Right lobe of liver (tissue), 6 donors: ENCODE data around the gene MTA1. TPM values are rescaled to one million over a fixed set of nuclear protein-coding genes. Genes with fewer than 3 reads are reported as not detected.

Experiments
- ATAC-seq, 4 donors: fragments of 200-7000 bp; cut with Tn5 transposase; one replicate each; pipeline ENCODE4 v1.9.1; 2020; ENCODE audit warnings: mild to moderate bottlenecking in 4 of 4, moderate library complexity in 4 of 4
- DNase-seq, 3 donors: peaks; one replicate each; pipeline ENCODE4 v3.0.0-alpha.2; 2020
- H3K27ac ChIP-seq, 3 donors: fragments of 200-600 bp; one replicate each; pipeline ENCODE4 v1.8.0; 2022
- H3K27me3 ChIP-seq, 2 donors: fragments of 200-600 bp; one replicate each; pipeline ENCODE4 v1.8.0; 2022
- H3K36me3 ChIP-seq, 4 donors: fragments of 200-600 bp; sonication (generic) in 1 of 4; one replicate each; pipeline versions ENCODE4 v1.5.1 to v1.8.0; 2017 to 2022; ENCODE audit warnings: control low read depth in 1 of 4
- H3K4me1 ChIP-seq, 4 donors: fragments of 200-600 bp; sonication (generic) in 1 of 4; one replicate each; pipeline versions ENCODE4 v1.5.1 to v1.8.0; 2017 to 2022; ENCODE audit warnings: control low read depth in 1 of 4
- H3K4me3 ChIP-seq, 3 donors: fragments of 200-600 bp; one replicate each; pipeline ENCODE4 v1.8.0; 2022
- H3K9me3 ChIP-seq, 4 donors: fragments of 200-600 bp; sonication (generic) in 1 of 4; one replicate each; pipeline versions ENCODE4 v1.5.1 to v1.8.0; 2017 to 2022; ENCODE audit warnings: control low read depth in 1 of 4
- POLR2A ChIP-seq: fragments of 450-650 bp; IDR thresholded peaks from one replicate; pipeline ENCODE4 v1.6.1; 2017; ENCODE audit warnings: antibody characterized with exemption, mild to moderate bottlenecking
- WGBS: methylation state at CpG from one replicate; pipeline ENCODE4 v1.1.6; 2018; ENCODE audit warnings: low coverage, low lambda C conversion rate; ENCODE audit not compliant: insufficient coverage; ENCODE audit errors: missing lambda C conversion rate; 5-methylcytosine and 5-hydroxymethylcytosine counted together
- intact Hi-C, 2 donors: fragments of 100-400 bp; cut with DNase I; formaldehyde crosslinking; loops; one replicate each; pipeline versions ENCODE4 v1.11.2 to v1.14.1; 2022
- total RNA-seq, 6 experiments: library from RNA; depleted of rRNA in 2 of 6; stranded (reverse); fragments of >200 nt in 2 of 6; fragmentation: NEBNext Ultra II Directional in 3 of 6; extraction: Animal tissue kit (Norgen Biotek cat#: 25700) in 3 of 6; gene quantifications; one replicate each; pipeline versions ENCODE4 v1.1.0 to v1.2.4, GENCODE V29; 2016 to 2023
- TF ChIP-seq, protein P1 (sequence below), 4 donors: fragments of 200-600 bp in 3 of 4; fragments of 450-650 bp in 1 of 4; IDR thresholded peaks; one replicate each; pipeline versions ENCODE4 v1.5.1 to v1.8.0; 2016 to 2022; ENCODE audit warnings: antibody characterized with exemption in 4 of 4, mild to moderate bottlenecking in 2 of 4
- donor health status: DM: no; HTN: yes; CAD: no.
- donor health status: DM: no; HTN: no; CAD: no.
- donor health status: DM: no; HTN: no; CAD: no.
- donor health status: DM: no; HTN: yes; CAD: no.
- donor health status: DM: no; HTN: yes; CAD: no.

The MTA1 gene
- total RNA-seq, 6 experiments from 2014 or later = 18.6 to 45.1 (median 29.2) TPM

GRCh38 chr14:105421723-105422615 lies 2.3 kb downstream of the MTA1 start:
- Histone ChIP-seq H3K4me1 (peaks cover 0 to 23% (median 3%) of the 10 kb centered on the region in 4 donors), H3K9me3 (no peaks in the 10 kb centered on the region), H3K4me3 (no peak overlapping the region), H3K27me3 (no peaks in the 10 kb centered on the region), H3K36me3 (no peaks in the 10 kb centered on the region), H3K27ac (peak overlapping the region in 1 of 3 donors; percentile 29)
- 67% methylated on average over 2 of the region's 32 CpGs for WGBS
- DNase-seq (no peak), ATAC-seq (no peak)
- intact Hi-C loops = no loop called here
- TF ChIP-seq, protein P1, sequence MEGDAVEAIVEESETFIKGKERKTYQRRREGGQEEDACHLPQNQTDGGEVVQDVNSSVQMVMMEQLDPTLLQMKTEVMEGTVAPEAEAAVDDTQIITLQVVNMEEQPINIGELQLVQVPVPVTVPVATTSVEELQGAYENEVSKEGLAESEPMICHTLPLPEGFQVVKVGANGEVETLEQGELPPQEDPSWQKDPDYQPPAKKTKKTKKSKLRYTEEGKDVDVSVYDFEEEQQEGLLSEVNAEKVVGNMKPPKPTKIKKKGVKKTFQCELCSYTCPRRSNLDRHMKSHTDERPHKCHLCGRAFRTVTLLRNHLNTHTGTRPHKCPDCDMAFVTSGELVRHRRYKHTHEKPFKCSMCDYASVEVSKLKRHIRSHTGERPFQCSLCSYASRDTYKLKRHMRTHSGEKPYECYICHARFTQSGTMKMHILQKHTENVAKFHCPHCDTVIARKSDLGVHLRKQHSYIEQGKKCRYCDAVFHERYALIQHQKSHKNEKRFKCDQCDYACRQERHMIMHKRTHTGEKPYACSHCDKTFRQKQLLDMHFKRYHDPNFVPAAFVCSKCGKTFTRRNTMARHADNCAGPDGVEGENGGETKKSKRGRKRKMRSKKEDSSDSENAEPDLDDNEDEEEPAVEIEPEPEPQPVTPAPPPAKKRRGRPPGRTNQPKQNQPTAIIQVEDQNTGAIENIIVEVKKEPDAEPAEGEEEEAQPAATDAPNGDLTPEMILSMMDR (IDR thresholded peaks at IDR 0.05) = no peak
- TF ChIP-seq POLR2A = no peak

- peak in 2 of 4 donors; percentile 15 to 63 for ATAC-seq
- TF ChIP-seq, protein P1 (IDR thresholded peaks at IDR 0.05) = no peak
- TF ChIP-seq POLR2A = no peak
- DNase-seq = no peak
- H3K27ac ChIP-seq = peak overlapping the region in 1 of 3 donors; percentile 29
- WGBS = 65% methylated on average over 20 of the region's 21 CpGs
- H3K9me3 ChIP-seq = no peaks in the 10 kb centered on the region
- no peaks in the 10 kb centered on the region for H3K27me3 ChIP-seq
- peaks cover 0 to 23% (median 3%) of the 10 kb centered on the region in 4 donors for H3K4me1 ChIP-seq
- H3K36me3 ChIP-seq = no peaks in the 10 kb centered on the region
- no peak overlapping the region for H3K4me3 ChIP-seq
- intact Hi-C loops = no loop called here
Observed at GRCh38 chr14:105422695-105423487, 3.3 kb downstream of the MTA1 start.

DNA sequence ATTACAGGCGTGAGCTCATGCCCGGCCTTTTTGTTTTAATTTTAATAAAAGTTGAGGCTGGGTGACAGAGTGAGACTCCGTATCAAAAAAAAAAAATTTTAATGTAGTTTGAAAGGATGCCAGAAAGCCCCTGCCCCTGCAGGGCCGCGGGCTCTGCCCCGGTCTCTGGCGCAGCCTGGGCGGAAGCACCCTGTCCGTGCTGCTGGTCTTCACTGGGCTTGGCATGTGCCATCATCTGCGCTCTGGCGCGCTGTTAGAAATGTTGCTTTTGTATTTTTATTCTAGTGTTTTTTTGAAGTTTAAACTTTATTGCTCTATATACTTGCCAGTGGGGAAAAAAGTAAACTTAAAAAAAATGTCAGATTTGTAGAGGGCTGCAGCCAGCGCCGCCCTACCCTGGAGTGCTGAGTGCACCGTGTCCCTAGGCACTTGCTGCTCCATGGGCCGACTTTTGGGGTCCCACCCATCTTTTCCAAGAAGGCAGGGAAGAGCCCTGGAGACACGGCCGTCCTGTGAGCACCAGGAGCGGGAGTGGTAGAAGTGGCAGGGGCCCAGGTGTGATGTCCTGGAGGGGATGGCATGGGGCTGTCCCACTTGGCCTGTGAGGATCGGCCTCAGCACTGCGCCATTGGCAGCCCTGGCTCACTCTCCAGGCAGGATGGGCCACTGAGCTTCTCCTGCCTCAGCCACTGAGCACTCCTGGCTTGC lies 4.0 kb downstream of the MTA1 start:
- ATAC-seq (no peak), DNase-seq (no peak)
- H3K4me1 ChIP-seq = peaks cover 0 to 23% (median 3%) of the 10 kb centered on the region in 4 donors
- no peak overlapping the region for H3K27ac ChIP-seq
- no peaks in the 10 kb centered on the region for H3K9me3 ChIP-seq
- TF ChIP-seq, protein P1 (IDR thresholded peaks at IDR 0.05) = no peak
- TF ChIP-seq POLR2A = no peak
- no peaks in the 10 kb centered on the region for H3K36me3 ChIP-seq
- intact Hi-C loops = no loop called here
- no peaks in the 10 kb centered on the region for H3K27me3 ChIP-seq
- 92% methylated on average over 16 of the region's 21 CpGs for WGBS
- no peak overlapping the region for H3K4me3 ChIP-seq

DNA sequence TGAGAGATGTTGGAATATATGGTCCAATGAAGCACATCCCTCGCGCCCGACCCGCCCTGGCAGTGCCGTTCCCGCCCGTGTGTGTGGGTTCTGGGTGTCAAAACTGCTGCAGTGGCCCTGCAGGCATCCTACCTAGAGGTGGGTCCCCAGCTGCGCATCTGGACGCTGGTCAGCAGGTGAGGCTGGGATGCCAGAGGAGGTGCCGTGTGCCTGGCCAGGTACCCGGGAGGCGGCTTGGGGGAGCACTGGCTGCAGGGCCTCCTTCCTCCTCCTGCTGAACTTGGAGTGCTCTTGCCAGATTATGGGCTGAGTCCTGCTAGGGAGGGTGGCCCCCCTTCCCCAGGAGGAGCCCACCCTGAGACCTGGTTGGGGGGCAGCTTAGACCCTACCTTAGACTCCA lies 5.2 kb downstream of the MTA1 start:
- no peak overlapping the region for H3K4me3 ChIP-seq
- no peak for ATAC-seq
- TF ChIP-seq, protein P1 (IDR thresholded peaks at IDR 0.05) = no peak
- H3K9me3 ChIP-seq = no peaks in the 10 kb centered on the region
- no peak for DNase-seq
- no peak overlapping the region for H3K27ac ChIP-seq
- H3K27me3 ChIP-seq = no peaks in the 10 kb centered on the region
- peaks cover 0 to 19% (median 0%) of the 10 kb centered on the region in 4 donors for H3K4me1 ChIP-seq
- no peaks in the 10 kb centered on the region for H3K36me3 ChIP-seq
- intact Hi-C loops = no loop called here
- no CpG with 5 or more reads among the region's 12 CpGs for WGBS
